GM21825 (cell line): ENCODE results near the gene AEBP2.
A peak's percentile ranks its signal among the peaks of the same experiment; 100 is the strongest.

Experiments
- ATAC-seq: cut with Tn5 transposase; IDR thresholded peaks from one replicate; pipeline ENCODE4 v1.9.1; 2021; ENCODE audit warnings: mild to moderate bottlenecking, moderate library complexity; ENCODE audit not compliant: unreplicated experiment

The AEBP2 gene

GRCh38 chr12:19547271-19547671 lies 108.0 kb downstream of the AEBP2 start:
- no peak for ATAC-seq

- no peak for ATAC-seq
Observed at GRCh38 chr12:19548834-19549233, 109.5 kb downstream of the AEBP2 start.

- peak; percentile 76 for ATAC-seq
Observed at GRCh38 chr12:19550626-19551025, 111.3 kb downstream of the AEBP2 start.

DNA sequence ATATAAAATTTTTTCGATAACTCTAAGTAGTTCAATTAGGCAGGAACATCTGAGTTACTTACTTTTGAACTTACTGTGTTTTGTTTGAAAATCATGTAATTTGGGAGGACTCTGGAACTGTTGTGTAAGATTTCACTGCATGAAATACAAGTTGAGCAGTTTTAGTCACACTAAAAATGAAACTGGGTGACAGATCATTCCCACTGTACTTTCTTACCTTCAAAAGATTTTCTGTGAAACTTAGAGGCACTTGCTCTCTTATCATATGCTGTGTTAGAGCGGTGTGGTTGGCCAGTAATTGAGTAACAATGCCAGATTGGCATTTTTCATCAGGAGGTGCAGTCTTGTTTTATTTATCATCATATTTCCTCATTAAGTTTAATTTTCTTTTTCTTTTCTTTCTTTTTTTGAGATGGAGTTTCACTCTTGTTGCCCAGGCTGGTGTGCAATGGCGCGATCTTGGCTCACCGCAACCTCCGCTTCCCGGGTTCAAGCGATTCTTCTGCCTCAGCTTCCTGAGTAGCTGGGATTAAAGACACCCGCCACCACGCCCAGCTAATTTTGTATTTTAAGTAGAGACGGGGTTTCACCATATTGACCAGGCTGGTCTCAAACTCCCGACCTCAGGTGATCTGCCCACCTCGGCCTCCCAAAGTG lies 113.3 kb downstream of the AEBP2 start:
- peak; percentile 76 for ATAC-seq

DNA sequence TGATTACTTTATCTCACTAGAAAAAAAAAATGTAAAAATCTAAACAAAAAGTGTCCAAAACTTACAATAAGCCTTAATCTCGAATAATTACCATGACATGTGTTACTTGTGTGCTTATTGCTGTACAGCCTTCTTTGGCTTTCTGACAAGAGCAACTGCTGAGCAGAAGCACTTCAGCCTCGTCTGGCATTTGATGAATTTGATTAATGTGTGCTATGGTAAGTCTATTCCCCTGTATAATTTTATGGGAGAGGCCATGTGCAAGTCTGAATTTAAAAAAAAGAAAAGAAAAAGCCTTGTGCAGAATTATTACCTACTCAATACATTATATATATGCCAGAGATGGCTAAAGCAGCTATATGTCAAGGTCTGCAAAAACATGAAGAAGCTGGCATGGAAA lies 113.9 kb downstream of the AEBP2 start:
- no peak for ATAC-seq

- no peak for ATAC-seq
Observed at GRCh38 chr12:19561411-19561961, 122.2 kb downstream of the AEBP2 start.
